Activated CD4-positive, alpha-beta T cell treated with anti-CD3 and anti-CD28 coated beads, Interleukin-2, Interleukin-4, amounts not matched to agents 100 ng/mL and 50 ng/mL, durations not matched to agents 16 hours and 8 hours (primary cell): ENCODE data around the gene SRGAP2C.
"Not testable (repeated sequence)": the region's sequence is repeated elsewhere in the genome, so short reads cannot be mapped to it uniquely, and the experiment has no call there.

Experiments
- DNase-seq: peaks from one replicate; pipeline ENCODE4 v3.0.0-alpha.2; 2020; ENCODE audit warnings: low spot score

The SRGAP2C gene

GRCh38 chr1:121186191-121186590 lies 1.4 kb downstream of the SRGAP2C start:
- DNase-seq, result not testable (repeated sequence)

- DNase-seq, result not testable (repeated sequence)
Measured at GRCh38 chr1:121187914-121188313, 3.1 kb downstream of the SRGAP2C start.

- DNase-seq, result not testable (repeated sequence)
Measured at GRCh38 chr1:121192512-121192911, 7.7 kb downstream of the SRGAP2C start.

GRCh38 chr1:121197095-121197882 lies 12.5 kb downstream of the SRGAP2C start:
- DNase-seq, result not testable (repeated sequence)

GRCh38 chr1:121199763-121200162 lies 15.0 kb downstream of the SRGAP2C start:
- not testable (repeated sequence) for DNase-seq

GRCh38 chr1:121200232-121200631 lies 15.5 kb downstream of the SRGAP2C start:
- not testable (repeated sequence) for DNase-seq

- not testable (repeated sequence) for DNase-seq
Measured at GRCh38 chr1:121200985-121201981, 16.5 kb downstream of the SRGAP2C start.

GRCh38 chr1:121202986-121203385 lies 18.2 kb downstream of the SRGAP2C start:
- not testable (repeated sequence) for DNase-seq

- not testable (repeated sequence) for DNase-seq
Measured at GRCh38 chr1:121205786-121206711, 21.3 kb downstream of the SRGAP2C start.

GRCh38 chr1:121207328-121207727 lies 22.6 kb downstream of the SRGAP2C start:
- not testable (repeated sequence) for DNase-seq

GRCh38 chr1:121208375-121208774 lies 23.6 kb downstream of the SRGAP2C start:
- DNase-seq, result not testable (repeated sequence)

GRCh38 chr1:121210778-121211177 lies 26.0 kb downstream of the SRGAP2C start:
- DNase-seq, result not testable (repeated sequence)

- not testable (repeated sequence) for DNase-seq
Measured at GRCh38 chr1:121213491-121213890, 28.7 kb downstream of the SRGAP2C start.

- DNase-seq, result not testable (repeated sequence)
Measured at GRCh38 chr1:121214544-121215156, 29.9 kb downstream of the SRGAP2C start.

- not testable (repeated sequence) for DNase-seq
Measured at GRCh38 chr1:121215699-121216417, 31.1 kb downstream of the SRGAP2C start.

GRCh38 chr1:121216676-121217075 lies 31.9 kb downstream of the SRGAP2C start:
- DNase-seq, result not testable (repeated sequence)

- DNase-seq, result peak; percentile 55
Measured at GRCh38 chr1:121221770-121222169, 37.0 kb downstream of the SRGAP2C start.

- DNase-seq, result not testable (repeated sequence)
Measured at GRCh38 chr1:121224714-121225113, 39.9 kb downstream of the SRGAP2C start.

- DNase-seq, result not testable (repeated sequence)
Measured at GRCh38 chr1:121226295-121226904, 41.6 kb downstream of the SRGAP2C start.

- not testable (repeated sequence) for DNase-seq
Measured at GRCh38 chr1:121226925-121227324, 42.1 kb downstream of the SRGAP2C start.
